Karpas-422 (cell line): ENCODE measurements around the gene CARD11. TPM values are rescaled to one million over a fixed set of nuclear protein-coding genes. Genes with fewer than 3 reads are reported as not detected.
"Not testable (repeated sequence)": the region's sequence is repeated elsewhere in the genome, so short reads cannot be mapped to it uniquely, and the experiment has no call there.

ENCODE experiments used
- DNase-seq: peaks from one replicate; pipeline ENCODE4 v3.0.0-alpha.2; 2015
- H2AFZ ChIP-seq: fragments of 200-600 bp; sonication (generic); 2 replicates; pipeline ENCODE4 v1.6.1; 2014; ENCODE audit warnings: antibody characterized with exemption, low read length, mixed read lengths
- H3K27ac ChIP-seq: fragments of 200-600 bp; sonication (generic); 2 replicates; pipeline ENCODE4 v1.5.1; 2014; ENCODE audit warnings: mild to moderate bottlenecking, low read length, moderate library complexity
- H3K27me3 ChIP-seq: fragments of 200-600 bp; sonication (generic); 2 replicates; pipeline ENCODE4 v1.6.1; 2014; ENCODE audit warnings: low read length, mixed read lengths
- H3K36me3 ChIP-seq: fragments of 200-600 bp; sonication (generic); 2 replicates; pipeline ENCODE4 v1.6.1; 2014; ENCODE audit warnings: low read length, mixed read lengths; ENCODE audit not compliant: insufficient read depth
- H3K4me1 ChIP-seq: fragments of 200-600 bp; sonication (generic); 2 replicates; pipeline ENCODE4 v1.6.1; 2014; ENCODE audit warnings: mild to moderate bottlenecking, low read length, mixed read lengths
- H3K4me2 ChIP-seq: fragments of 200-600 bp; sonication (generic); 2 replicates; pipeline ENCODE4 v1.6.1; 2014; ENCODE audit warnings: low read length, low read depth, mild to moderate bottlenecking; ENCODE audit not compliant: poor library complexity, severe bottlenecking
- H3K4me3 ChIP-seq: fragments of 200-600 bp; sonication (generic); 2 replicates; pipeline ENCODE4 v1.5.1; 2014; ENCODE audit warnings: mild to moderate bottlenecking, antibody characterized with exemption, low read length, mixed read lengths
- H3K79me2 ChIP-seq: fragments of 200-600 bp; sonication (generic); 2 replicates; pipeline ENCODE4 v1.6.1; 2014; ENCODE audit warnings: mild to moderate bottlenecking, low read length, mixed read lengths
- H3K9ac ChIP-seq: fragments of 200-600 bp; sonication (generic); 2 replicates; pipeline ENCODE4 v1.6.0; 2014; ENCODE audit warnings: low read length
- H3K9me2 ChIP-seq: fragments of 200-600 bp; sonication (generic), shearing (Covaris generic); replicated peaks from 2 replicates; pipeline ENCODE4 v1.6.0; 2014; ENCODE audit warnings: mild to moderate bottlenecking, low read length, moderate library complexity; ENCODE audit not compliant: insufficient read depth
- H3K9me3 ChIP-seq: fragments of 300-700, 200-600 bp; sonication (generic); 2 replicates; pipeline ENCODE4 v1.6.1; 2014; ENCODE audit warnings: low read length, mixed read lengths
- H4K20me1 ChIP-seq: fragments of 200-600 bp; sonication (generic); 2 replicates; pipeline ENCODE4 v1.6.1; 2014; ENCODE audit warnings: mild to moderate bottlenecking, antibody characterized with exemption, low read length, low read depth; ENCODE audit not compliant: insufficient read depth
- total RNA-seq: library from RNA; depleted of rRNA; stranded (reverse); fragments of >200 nt; shearing (Covaris generic); gene quantifications from 2 replicates; pipeline ENCODE4 v1.2.3, GENCODE V29; 2014; ENCODE audit warnings: low replicate concordance

The CARD11 gene
- total RNA-seq, 1 experiment from 2014 or later, result 38.5 TPM

DNA sequence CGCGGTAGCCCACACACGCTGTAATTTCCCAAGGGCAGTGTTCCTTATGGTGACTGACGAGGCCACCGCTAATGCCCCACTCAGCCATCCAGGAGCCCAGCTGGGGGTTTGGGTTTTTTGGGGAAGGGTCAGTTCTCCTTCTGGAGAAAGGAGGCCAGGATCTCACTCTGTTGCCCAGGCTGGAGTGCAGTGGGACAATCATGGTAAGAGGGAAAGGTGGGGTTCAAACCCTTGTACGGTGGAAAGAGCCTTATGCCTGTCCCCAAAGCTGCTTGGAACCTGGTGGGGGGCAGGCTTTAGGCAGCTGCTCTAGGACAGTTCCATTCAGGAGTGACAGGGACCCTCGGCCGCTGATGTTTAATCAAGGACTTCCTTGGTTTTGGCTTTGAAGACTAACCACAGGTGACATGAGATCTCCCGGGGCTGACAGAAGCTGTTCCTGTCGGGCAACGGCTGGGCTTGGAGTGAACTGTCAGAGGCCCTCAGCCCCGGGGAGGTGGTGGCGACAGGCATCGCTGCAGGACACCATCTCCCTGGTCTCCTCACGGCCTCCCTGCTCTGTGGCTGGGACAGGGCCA, 84.5 kb downstream of the CARD11 start:
- H3K36me3 ChIP-seq, result peaks cover 7% of the 10 kb centered on the region
- no peaks in the 10 kb centered on the region for H3K9me3 ChIP-seq
- no peaks in the 10 kb centered on the region for H4K20me1 ChIP-seq
- H3K4me3 ChIP-seq, result no peak overlapping the region
- H3K27me3 ChIP-seq, result no peaks in the 10 kb centered on the region
- H3K27ac ChIP-seq, result no peak overlapping the region
- no peaks in the 10 kb centered on the region for H3K4me1 ChIP-seq
- H3K4me2 ChIP-seq, result no peak overlapping the region
- H3K9ac ChIP-seq, result no peak overlapping the region
- H3K79me2 ChIP-seq, result no peaks in the 10 kb centered on the region
- DNase-seq, result no peak
- no peaks in the 10 kb centered on the region for H3K9me2 ChIP-seq
- H2AFZ ChIP-seq, result no peak overlapping the region

DNA sequence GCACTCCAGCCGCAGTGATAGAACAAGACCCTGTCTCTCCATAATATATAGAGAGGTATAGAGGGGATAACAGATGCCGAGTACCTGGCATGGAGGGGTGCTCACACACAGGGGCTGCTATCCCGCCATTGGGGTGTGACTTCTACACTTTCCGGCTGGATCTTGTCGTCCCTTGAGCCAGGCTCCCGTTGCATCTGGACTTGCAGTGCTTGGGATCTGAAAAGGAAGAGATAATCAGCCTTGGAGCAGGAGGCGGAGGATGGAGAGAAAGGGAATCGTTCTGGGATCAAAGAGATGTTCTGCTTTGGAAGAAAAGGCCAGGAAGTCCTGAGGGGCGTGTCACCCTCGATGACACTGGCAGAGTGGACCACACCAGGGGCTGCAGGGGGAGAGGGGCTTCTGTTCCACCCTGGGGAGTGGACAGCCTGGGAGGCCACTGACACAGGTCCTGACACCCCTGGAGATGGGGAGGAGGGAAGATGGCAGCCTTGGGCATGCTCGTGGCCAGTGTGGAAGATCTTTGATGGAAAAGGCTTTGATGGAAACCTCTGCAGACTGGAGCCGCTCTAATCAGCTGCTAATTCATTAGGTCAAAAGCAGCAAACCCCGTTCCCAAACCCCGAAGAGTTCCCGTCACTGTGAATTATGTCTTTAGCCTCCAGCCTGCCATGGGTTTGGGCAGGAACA, 85.1 kb downstream of the CARD11 start:
- Histone ChIP-seq H3K9ac (no peak overlapping the region), H3K27ac (no peak overlapping the region), H4K20me1 (no peaks in the 10 kb centered on the region), H3K27me3 (no peaks in the 10 kb centered on the region), H3K4me3 (no peak overlapping the region), H3K79me2 (no peaks in the 10 kb centered on the region), H2AFZ (no peak overlapping the region), H3K9me3 (no peaks in the 10 kb centered on the region), H3K4me1 (no peaks in the 10 kb centered on the region), H3K9me2 (no peaks in the 10 kb centered on the region), H3K4me2 (no peak overlapping the region), H3K36me3 (peaks cover 13% of the 10 kb centered on the region)
- no peak for DNase-seq

DNA sequence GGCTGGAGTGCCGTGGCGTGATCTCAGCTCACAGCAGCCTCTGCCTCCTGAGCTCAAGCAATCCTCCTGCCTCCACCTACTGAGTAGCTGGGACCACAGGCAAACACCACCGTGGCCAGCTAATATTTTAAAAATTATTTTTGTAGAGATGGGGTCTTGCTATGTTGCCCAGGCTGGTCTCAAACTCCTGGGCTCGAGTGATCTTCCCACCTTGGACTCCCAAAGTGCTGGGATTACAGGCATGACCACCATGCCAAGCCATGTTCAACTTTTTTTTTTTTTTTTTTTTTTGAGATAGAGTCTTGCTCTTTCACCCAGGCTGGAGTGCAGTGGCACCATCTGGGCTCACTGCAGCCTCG, 86.3 kb downstream of the CARD11 start:
- H3K9me2 ChIP-seq, H3K4me2 ChIP-seq, DNase-seq, H3K79me2 ChIP-seq, H3K27ac ChIP-seq, H2AFZ ChIP-seq, H3K27me3 ChIP-seq, H4K20me1 ChIP-seq, H3K9ac ChIP-seq, H3K9me3 ChIP-seq, H3K4me3 ChIP-seq, H3K4me1 ChIP-seq: not testable (repeated sequence)
- H3K36me3 ChIP-seq, result peaks cover 20% of the 10 kb centered on the region

DNA sequence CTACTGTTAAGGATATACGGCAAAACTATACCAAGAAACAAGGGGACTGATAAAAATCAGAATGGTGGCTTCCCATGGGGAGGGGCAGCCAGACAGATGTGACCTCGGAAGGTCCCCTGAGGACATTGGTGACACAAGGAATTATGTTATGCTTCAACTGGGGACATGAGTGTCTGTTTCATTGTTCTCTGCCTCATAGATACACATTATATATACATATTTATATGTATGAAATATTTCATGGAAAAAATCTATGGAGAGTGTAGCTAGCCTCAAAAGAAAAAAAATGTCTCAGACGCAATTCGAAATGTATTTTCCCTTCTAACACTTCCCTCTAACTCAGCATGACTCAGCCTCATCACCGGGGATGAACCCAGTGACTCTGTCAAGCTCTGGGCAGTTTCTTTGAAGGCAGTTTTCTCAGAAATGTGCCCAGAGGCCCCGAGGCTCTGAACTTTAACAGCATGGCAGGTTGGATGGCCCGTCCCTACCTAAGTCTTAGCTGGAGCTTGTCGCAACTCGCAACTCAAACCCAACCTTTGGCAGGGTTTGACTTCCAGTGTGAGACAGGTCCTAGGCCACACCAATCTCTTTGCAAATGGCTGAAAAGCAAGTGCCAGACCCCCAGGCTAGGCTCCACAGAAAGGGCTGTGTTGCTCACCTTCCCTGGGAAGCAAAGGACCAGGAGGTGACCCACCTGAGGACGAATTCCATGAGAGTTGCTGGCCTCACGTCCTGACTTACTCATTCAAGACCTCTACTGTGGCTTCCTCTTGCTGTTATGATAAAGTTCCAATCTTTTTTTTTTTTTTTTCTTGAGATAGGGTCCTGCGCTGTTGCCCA, 86.9 kb downstream of the CARD11 start:
- Histone ChIP-seq H3K9me2 (no peaks in the 10 kb centered on the region), H3K4me3 (no peak overlapping the region), H3K4me2 (no peak overlapping the region), H3K36me3 (peaks cover 20% of the 10 kb centered on the region), H4K20me1 (no peaks in the 10 kb centered on the region), H2AFZ (no peak overlapping the region), H3K9me3 (no peaks in the 10 kb centered on the region), H3K79me2 (no peaks in the 10 kb centered on the region), H3K27me3 (no peaks in the 10 kb centered on the region), H3K27ac (no peak overlapping the region), H3K9ac (no peak overlapping the region), H3K4me1 (no peaks in the 10 kb centered on the region)
- DNase-seq, result no peak

DNA sequence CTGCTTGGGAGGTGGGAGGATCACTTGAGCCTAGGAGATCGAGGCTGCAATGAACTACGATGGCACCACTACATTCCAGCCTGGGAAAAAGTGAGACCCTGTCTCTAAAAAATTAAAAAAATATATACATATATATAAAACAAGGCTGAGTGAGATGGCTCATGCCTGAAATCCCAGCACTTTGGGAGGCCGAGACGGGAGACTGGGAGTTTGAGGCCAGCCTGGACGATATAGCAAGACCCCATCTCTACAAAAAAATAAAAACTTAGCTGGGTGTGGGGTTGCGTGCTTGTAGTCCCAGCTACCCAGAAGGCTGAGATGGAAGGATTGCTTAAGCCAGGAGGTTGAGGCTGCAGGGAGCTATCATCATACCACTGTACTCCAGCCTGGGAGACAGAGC, 87.6 kb downstream of the CARD11 start:
- Histone ChIP-seq H2AFZ (no peak overlapping the region), H3K9me3 (no peaks in the 10 kb centered on the region), H3K4me2 (no peak overlapping the region), H4K20me1 (no peaks in the 10 kb centered on the region), H3K36me3 (peaks cover 20% of the 10 kb centered on the region), H3K79me2 (no peaks in the 10 kb centered on the region), H3K4me3 (no peak overlapping the region), H3K27ac (no peak overlapping the region), H3K9ac (no peak overlapping the region), H3K4me1 (no peaks in the 10 kb centered on the region), H3K9me2 (no peaks in the 10 kb centered on the region), H3K27me3 (no peaks in the 10 kb centered on the region)
- no peak for DNase-seq

DNA sequence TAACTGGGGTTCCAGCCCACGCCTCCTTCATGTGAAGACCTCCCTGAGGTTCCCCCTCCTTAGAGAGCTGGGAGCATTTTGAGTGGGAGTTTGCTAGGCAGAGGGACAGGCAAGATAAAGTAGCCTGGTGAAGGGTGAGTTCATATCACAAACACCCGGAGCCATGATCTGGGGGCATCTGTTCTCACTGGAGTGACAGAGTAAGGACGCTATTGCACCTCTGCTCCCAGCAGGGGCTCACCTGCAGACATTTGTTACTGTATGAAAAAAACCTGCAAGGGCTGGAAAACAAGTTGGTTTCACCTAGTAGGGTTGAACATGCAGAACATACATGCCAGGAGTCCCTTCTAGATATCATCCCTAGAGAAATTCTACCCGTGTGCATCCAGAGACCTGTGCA, 88.4 kb downstream of the CARD11 start:
- no peak overlapping the region for H2AFZ ChIP-seq
- no peak overlapping the region for H3K4me2 ChIP-seq
- no peaks in the 10 kb centered on the region for H3K27me3 ChIP-seq
- no peak overlapping the region for H3K4me3 ChIP-seq
- no peak overlapping the region for H3K9ac ChIP-seq
- peaks cover 20% of the 10 kb centered on the region for H3K36me3 ChIP-seq
- H3K27ac ChIP-seq, result no peak overlapping the region
- H3K79me2 ChIP-seq, result no peaks in the 10 kb centered on the region
- H3K4me1 ChIP-seq, result peaks cover 1% of the 10 kb centered on the region
- H3K9me2 ChIP-seq, result no peaks in the 10 kb centered on the region
- H4K20me1 ChIP-seq, result no peaks in the 10 kb centered on the region
- DNase-seq, result no peak
- no peaks in the 10 kb centered on the region for H3K9me3 ChIP-seq

DNA sequence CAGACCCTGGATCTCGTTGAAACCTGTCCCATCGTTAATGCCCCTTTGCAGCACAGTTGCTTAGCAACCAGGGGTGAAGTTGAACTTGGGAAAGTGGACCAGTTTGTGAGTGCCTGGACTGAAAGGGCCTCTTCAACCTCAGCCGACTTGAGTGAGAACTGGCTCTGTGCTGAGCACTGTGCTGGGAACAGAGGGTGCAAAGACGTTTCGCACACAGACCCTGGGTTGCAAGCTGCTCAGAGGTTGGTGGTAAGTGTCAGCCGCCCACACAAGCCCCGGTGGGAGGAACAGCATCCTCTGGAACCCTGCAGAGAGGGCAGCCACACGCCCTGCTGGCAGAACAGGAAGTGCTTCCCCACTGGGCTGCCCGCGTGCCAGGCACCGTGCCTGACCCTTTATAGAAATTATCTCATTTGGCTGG, 89.2 kb downstream of the CARD11 start:
- no peak overlapping the region for H3K27ac ChIP-seq
- no peaks in the 10 kb centered on the region for H3K79me2 ChIP-seq
- H3K9ac ChIP-seq, result no peak overlapping the region
- no peaks in the 10 kb centered on the region for H4K20me1 ChIP-seq
- peaks cover 7% of the 10 kb centered on the region for H3K4me1 ChIP-seq
- no peak for DNase-seq
- no peaks in the 10 kb centered on the region for H3K9me3 ChIP-seq
- no peaks in the 10 kb centered on the region for H3K9me2 ChIP-seq
- no peak overlapping the region for H3K4me3 ChIP-seq
- no peaks in the 10 kb centered on the region for H3K27me3 ChIP-seq
- peaks cover 20% of the 10 kb centered on the region for H3K36me3 ChIP-seq
- H2AFZ ChIP-seq, result no peak overlapping the region
- no peak overlapping the region for H3K4me2 ChIP-seq

DNA sequence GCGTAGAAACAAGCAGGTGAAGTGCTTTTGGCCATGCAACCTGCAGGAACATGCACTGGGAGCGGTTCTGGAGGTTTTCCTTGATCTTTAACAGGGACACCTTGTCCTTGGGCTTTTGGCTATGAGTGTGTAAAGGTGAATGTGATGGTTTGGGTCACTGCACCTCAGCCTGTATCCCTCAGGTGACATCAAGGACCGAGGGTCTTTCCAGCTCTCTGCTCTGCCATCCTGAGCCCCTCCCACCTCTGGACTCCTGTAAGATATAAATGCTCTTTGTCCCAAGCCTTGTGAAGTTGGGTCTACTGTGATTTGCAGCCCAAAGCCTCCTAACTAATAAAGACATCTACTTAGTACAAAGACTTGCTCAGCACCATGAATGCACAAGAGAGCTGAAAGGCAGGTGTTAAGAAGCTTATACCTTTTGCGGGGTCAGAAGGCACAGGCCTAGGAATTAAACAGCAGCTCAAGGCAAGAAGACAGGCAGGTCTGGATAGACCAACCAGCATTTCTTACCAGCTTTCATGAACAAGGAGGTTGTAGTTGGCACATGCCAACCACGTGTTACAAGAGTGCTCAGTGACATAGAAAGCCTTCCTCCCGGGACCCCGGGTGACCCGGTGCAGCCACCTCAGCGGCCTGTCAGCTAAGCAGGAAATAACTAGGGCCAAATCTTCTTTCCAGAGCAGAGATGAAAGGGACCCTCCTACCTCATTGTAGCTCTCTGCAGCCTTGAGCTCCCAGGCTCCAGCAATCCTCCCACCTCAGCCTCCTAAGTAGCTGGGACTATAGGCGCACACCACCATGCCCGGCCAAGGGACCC, 89.9 kb downstream of the CARD11 start:
- no peak overlapping the region for H3K9ac ChIP-seq

More for the DNA sequence above, 89.9 kb downstream of the CARD11 start:
- Histone ChIP-seq H3K79me2 (no peaks in the 10 kb centered on the region), H3K36me3 (peaks cover 20% of the 10 kb centered on the region), H3K9me3 (no peaks in the 10 kb centered on the region), H3K4me2 (no peak overlapping the region), H2AFZ (no peak overlapping the region), H3K9me2 (no peaks in the 10 kb centered on the region), H3K27me3 (no peaks in the 10 kb centered on the region), H3K4me1 (peaks cover 14% of the 10 kb centered on the region), H3K4me3 (no peak overlapping the region), H4K20me1 (no peaks in the 10 kb centered on the region), H3K27ac (no peak overlapping the region)
- DNase-seq, result no peak
